GM12874 (cell line): Measurements from ENCODE around the gene SEZ6.

ENCODE experiments used
- TF ChIP-seq, protein P1 (sequence below): IDR thresholded peaks from 2 replicates; pipeline ENCODE4 v1.5.1; 2011; ENCODE audit warnings: low read depth, mild to moderate bottlenecking, control low read depth, low read length, moderate library complexity; ENCODE audit not compliant: insufficient read depth

Gene SEZ6

GRCh38 chr17:29010129-29010528 is 4.3 kb upstream of the SEZ6 start:
- TF ChIP-seq, protein P1, sequence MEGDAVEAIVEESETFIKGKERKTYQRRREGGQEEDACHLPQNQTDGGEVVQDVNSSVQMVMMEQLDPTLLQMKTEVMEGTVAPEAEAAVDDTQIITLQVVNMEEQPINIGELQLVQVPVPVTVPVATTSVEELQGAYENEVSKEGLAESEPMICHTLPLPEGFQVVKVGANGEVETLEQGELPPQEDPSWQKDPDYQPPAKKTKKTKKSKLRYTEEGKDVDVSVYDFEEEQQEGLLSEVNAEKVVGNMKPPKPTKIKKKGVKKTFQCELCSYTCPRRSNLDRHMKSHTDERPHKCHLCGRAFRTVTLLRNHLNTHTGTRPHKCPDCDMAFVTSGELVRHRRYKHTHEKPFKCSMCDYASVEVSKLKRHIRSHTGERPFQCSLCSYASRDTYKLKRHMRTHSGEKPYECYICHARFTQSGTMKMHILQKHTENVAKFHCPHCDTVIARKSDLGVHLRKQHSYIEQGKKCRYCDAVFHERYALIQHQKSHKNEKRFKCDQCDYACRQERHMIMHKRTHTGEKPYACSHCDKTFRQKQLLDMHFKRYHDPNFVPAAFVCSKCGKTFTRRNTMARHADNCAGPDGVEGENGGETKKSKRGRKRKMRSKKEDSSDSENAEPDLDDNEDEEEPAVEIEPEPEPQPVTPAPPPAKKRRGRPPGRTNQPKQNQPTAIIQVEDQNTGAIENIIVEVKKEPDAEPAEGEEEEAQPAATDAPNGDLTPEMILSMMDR: no peak

GRCh38 chr17:29008591-29008990 is 2.8 kb upstream of the SEZ6 start:
- TF ChIP-seq, protein P1: no peak

GRCh38 chr17:29007860-29008455 is 2.1 kb upstream of the SEZ6 start:
- TF ChIP-seq, protein P1: no peak

DNA sequence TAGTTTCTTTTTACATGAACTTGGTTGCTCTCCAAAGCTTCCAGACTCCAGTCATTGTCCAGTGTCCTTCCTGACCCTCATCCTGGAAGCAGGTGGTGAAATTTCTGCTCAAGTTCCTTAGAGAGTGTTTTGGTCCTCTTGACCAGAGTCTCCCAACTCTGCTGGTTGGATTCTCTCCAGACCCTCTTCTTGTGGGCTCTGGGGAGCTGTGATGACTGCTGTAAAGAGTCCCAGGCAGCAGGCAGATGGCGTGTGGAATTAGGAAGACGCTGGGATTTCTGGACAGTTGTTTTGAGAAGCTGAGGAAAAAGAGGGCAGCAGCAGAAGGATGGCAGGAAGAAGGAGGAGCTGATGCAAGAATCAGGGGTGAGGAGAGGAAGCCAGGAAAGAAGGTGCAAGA is 1.6 kb upstream of the SEZ6 start:
- TF ChIP-seq, protein P1: no peak

DNA sequence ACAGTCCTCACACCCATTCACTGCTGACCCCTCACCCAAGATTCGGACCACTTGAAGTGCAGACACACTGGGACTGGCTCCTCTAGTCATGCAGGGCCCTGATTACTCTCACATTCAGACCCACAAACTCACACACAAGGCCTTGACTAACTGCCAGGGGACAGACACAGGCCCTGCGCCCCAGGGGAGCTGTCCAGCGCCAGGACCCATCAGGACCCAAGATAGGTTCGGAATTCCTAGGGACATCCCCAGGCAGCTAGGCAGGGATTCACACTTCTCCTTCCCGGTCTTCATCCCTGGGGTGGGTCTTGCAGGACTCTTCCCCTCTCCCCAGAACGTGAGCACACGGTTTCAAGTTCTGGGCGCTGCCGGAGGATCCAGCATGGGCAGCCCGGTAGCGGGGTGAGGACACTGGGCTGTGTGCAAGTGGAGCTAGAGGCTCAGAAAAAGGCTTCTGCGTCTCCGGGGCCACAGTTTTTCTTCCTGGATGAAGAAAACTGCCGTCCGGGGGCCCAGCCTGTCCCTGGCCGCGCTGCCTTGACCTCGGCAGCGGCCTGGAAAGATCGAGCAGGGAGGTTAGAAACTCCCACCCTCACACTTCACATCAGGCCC is 1.6 kb downstream of the SEZ6 start:
- TF ChIP-seq, protein P1: no peak

- TF ChIP-seq, protein P1: no peak
Observed at GRCh38 chr17:29003289-29003688, 2.5 kb downstream of the SEZ6 start.

DNA sequence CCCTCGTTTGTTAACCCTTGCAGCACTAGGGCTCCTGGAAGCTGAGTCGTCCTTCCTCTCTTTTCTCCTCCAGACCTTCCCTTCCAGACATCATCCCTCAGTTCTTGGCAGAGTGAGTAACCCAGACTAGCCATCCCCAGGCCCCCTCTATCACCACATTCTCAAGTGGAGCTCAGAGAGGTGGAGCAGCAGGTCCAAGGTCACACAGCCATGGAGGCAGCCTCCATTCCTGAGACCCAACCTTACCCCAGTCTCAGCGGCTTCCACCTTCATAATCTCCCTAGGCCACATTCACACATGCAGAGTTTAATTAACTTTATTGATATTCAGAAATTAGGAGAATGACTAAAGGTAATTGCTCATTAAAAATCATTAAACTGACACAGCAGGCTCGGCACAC is 3.0 kb downstream of the SEZ6 start:
- TF ChIP-seq, protein P1: no peak

DNA sequence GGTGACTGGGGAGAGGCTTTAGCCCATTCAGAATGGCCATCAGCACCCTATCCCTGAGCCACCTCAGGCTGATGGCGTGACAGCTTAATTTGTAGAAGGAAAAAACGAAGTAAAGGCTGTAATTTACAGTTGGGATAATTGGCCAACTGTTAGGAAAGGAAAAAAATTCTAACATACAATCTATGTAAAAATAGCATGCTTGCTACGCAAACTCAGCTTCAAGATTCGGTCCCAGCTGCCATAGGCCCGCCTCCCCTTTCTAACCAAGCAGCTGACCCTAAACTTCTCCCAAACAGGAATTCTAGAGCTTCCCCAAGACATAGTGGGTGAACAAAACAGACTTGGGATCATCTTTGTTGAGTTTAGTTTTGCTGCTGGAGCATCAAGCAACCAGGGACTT is 4.9 kb downstream of the SEZ6 start:
- TF ChIP-seq, protein P1: no peak
